PC-3 (cell line): Measurements from ENCODE around the gene PHAF1. TPM values are rescaled to one million over a fixed set of nuclear protein-coding genes. Genes with fewer than 3 reads are reported as not detected.

Experiments
- ATAC-seq: fragments of 200-7000 bp; cut with Tn5 transposase; 2 replicates; pipeline ENCODE4 v1.9.1; 2020; ENCODE audit warnings: mild to moderate bottlenecking, moderate library complexity
- BruUV-seq: library from RNA; stranded (reverse); fragments of 400-500 nt; replicated peaks from 2 replicates; lab custom pipeline; 2021; lab: Mats Ljungman, UMichigan
- CTCF ChIA-PET: fragments of 300-600 bp; sonication (Branson Sonifier 250); formaldehyde crosslinking; loops from one replicate; lab custom pipeline; 2022; ENCODE audit warnings: antibody characterized with exemption; lab: Charles Lee
- POLR2A ChIA-PET: fragments of 300-600 bp; sonication (Branson Sonifier 250); formaldehyde crosslinking; loops from one replicate; lab custom pipeline; 2022; ENCODE audit warnings: antibody characterized with exemption; ENCODE audit not compliant: unreplicated experiment; lab: Charles Lee
- DNase-seq: peaks from one replicate; pipeline ENCODE4 v3.0.0-alpha.2; 2015
- H2AFZ ChIP-seq: fragments of 300-600 bp; sonication (generic); 2 replicates; pipeline ENCODE4 v1.6.0; 2016; ENCODE audit warnings: antibody characterized with exemption, low read length
- H3F3A ChIP-seq: fragments of 300-600 bp; sonication (generic); one replicate; pipeline ENCODE4 v1.6.0; 2017; ENCODE audit warnings: antibody characterized with exemption, low read length, control low read depth, mild to moderate bottlenecking; ENCODE audit not compliant: unreplicated experiment
- H3K27ac ChIP-seq: fragments of 300-600 bp; sonication (generic); 2 replicates; pipeline ENCODE4 v1.5.1; 2016; ENCODE audit warnings: mild to moderate bottlenecking, low read length
- H3K27me3 ChIP-seq: fragments of 300-600 bp; sonication (generic); 2 replicates; pipeline ENCODE4 v1.6.1; 2016; ENCODE audit warnings: low read length, mixed read lengths
- H3K36me3 ChIP-seq: fragments of 300-600 bp; sonication (generic); 2 replicates; pipeline ENCODE4 v1.6.1; 2016; ENCODE audit warnings: low read depth, mixed run types, low read length, mixed read lengths
- H3K4me1 ChIP-seq: fragments of 300-600 bp; sonication (generic); 2 replicates; pipeline ENCODE4 v1.5.1; 2016; ENCODE audit warnings: low read length; ENCODE audit not compliant: insufficient read depth
- H3K4me2 ChIP-seq: fragments of 300-600 bp; sonication (generic); 2 replicates; pipeline ENCODE4 v1.6.0; 2016; ENCODE audit warnings: low read length
- H3K4me3 ChIP-seq: fragments of 300-600 bp; sonication (generic); 2 replicates; pipeline ENCODE4 v1.5.1; 2016; ENCODE audit warnings: mild to moderate bottlenecking, low read length, mixed read lengths
- H3K79me2 ChIP-seq: fragments of 300-600 bp; sonication (generic); 2 replicates; pipeline ENCODE4 v1.6.1; 2017; ENCODE audit warnings: low read length, mixed read lengths
- H3K9ac ChIP-seq: fragments of 300-600 bp; sonication (generic); 2 replicates; pipeline ENCODE4 v1.6.0; 2016; ENCODE audit warnings: mild to moderate bottlenecking, low read length
- H3K9me2 ChIP-seq: fragments of 300-600 bp; sonication (generic); replicated peaks from 2 replicates; pipeline ENCODE4 v1.6.1; 2016; ENCODE audit warnings: mixed run types, low read length, mixed read lengths
- H3K9me3 ChIP-seq: fragments of 300-600 bp; sonication (generic); 2 replicates; pipeline ENCODE4 v1.6.1; 2016; ENCODE audit warnings: low read length, mixed read lengths
- H4K20me1 ChIP-seq: fragments of 300-600 bp; sonication (generic); 2 replicates; pipeline ENCODE4 v1.6.1; 2016; ENCODE audit warnings: low read length, mixed read lengths
- EZH2 ChIP-seq: fragments of 300-600 bp; sonication (generic); IDR thresholded peaks from one replicate; pipeline ENCODE4 v1.6.1; 2017; ENCODE audit warnings: antibody characterized with exemption, mild to moderate bottlenecking, low read length; ENCODE audit not compliant: unreplicated experiment
- EZH2phosphoT487 ChIP-seq: fragments of 300-600 bp; sonication (generic); IDR thresholded peaks from 2 replicates; pipeline ENCODE4 v1.6.1; 2018; ENCODE audit warnings: mild to moderate bottlenecking, antibody characterized with exemption, low read length, borderline replicate concordance
- intact Hi-C: fragments of 100-400 bp; cut with micrococcal nuclease; formaldehyde crosslinking; loops from 2 replicates; pipeline ENCODE4 v1.9.0; 2023
- total RNA-seq: library from RNA; depleted of rRNA; stranded (reverse); fragments of >200 nt; gene quantifications from 2 replicates; pipeline ENCODE4 v1.2.3, GENCODE V29; 2014
- TF ChIP-seq, protein P1 (sequence below): fragments of 300-600 bp; sonication (generic); conservative IDR thresholded peaks from 2 replicates; pipeline ENCODE4 v1.5.1; 2017; ENCODE audit warnings: antibody characterized with exemption, low read depth, mild to moderate bottlenecking, low read length

PHAF1 gene
- total RNA-seq, 1 experiment from 2014 or later = 18.8 TPM

DNA sequence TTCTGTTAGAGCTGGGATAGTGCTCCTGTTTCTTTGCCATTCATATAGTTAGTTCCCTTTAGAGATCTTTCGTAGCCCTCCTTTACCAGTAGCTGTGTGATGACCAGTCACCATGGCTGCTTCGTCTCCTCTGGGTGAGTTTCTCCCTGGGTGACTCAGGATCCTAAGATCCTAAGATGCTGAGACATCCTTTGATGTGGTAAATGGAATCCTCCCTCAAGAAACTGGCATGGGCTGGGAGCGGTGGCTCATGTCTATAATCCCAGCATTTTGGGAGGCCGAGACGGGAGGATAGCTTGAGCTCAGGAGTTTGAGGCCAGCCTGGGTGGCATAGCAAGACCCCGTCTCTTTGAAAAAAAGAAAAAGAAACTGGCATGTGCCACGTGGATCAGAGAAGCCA, 5.9 kb downstream of the PHAF1 start:
- 0 out of 2 replicates have a peak, but pooled peaks cover 4% of the 10 kb centered on the region for H4K20me1 ChIP-seq
- H3K9ac ChIP-seq = no peak overlapping the region
- no peaks in the 10 kb centered on the region for H3K9me2 ChIP-seq
- no peak overlapping the region for H3K4me3 ChIP-seq
- H2AFZ ChIP-seq = no peak overlapping the region
- H3K9me3 ChIP-seq = no peaks in the 10 kb centered on the region
- TF ChIP-seq, protein P1, sequence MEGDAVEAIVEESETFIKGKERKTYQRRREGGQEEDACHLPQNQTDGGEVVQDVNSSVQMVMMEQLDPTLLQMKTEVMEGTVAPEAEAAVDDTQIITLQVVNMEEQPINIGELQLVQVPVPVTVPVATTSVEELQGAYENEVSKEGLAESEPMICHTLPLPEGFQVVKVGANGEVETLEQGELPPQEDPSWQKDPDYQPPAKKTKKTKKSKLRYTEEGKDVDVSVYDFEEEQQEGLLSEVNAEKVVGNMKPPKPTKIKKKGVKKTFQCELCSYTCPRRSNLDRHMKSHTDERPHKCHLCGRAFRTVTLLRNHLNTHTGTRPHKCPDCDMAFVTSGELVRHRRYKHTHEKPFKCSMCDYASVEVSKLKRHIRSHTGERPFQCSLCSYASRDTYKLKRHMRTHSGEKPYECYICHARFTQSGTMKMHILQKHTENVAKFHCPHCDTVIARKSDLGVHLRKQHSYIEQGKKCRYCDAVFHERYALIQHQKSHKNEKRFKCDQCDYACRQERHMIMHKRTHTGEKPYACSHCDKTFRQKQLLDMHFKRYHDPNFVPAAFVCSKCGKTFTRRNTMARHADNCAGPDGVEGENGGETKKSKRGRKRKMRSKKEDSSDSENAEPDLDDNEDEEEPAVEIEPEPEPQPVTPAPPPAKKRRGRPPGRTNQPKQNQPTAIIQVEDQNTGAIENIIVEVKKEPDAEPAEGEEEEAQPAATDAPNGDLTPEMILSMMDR = no peak
- TF ChIP-seq EZH2phosphoT487 (no peak), EZH2 (no peak)
- intact Hi-C loops = no loop called here
- H3K79me2 ChIP-seq = peaks cover 76% of the 10 kb centered on the region
- BruUV-seq = no TSS peak
- POLR2A ChIA-PET = no interaction called here
- H3K36me3 ChIP-seq = no peaks in the 10 kb centered on the region
- peaks cover 42% of the 10 kb centered on the region for H3K4me1 ChIP-seq
- DNase-seq (peak; percentile 80), ATAC-seq (peak; percentile 78)
- no peaks in the 10 kb centered on the region for H3K27me3 ChIP-seq
- 0 out of 2 replicates have a peak overlapping the region, but pooled peaks have one; percentile 11 for H3K4me2 ChIP-seq
- H3K27ac ChIP-seq = peak overlapping the region; percentile 51
- H3F3A ChIP-seq = no peaks in the 10 kb centered on the region
- CTCF ChIA-PET = interaction anchor here (1.0 to 1.2 kb wide), 2 partner anchors 70 to 98 kb away, joined by 3 to 4 read pairs; no protein-coding TSS in a partner anchor

DNA sequence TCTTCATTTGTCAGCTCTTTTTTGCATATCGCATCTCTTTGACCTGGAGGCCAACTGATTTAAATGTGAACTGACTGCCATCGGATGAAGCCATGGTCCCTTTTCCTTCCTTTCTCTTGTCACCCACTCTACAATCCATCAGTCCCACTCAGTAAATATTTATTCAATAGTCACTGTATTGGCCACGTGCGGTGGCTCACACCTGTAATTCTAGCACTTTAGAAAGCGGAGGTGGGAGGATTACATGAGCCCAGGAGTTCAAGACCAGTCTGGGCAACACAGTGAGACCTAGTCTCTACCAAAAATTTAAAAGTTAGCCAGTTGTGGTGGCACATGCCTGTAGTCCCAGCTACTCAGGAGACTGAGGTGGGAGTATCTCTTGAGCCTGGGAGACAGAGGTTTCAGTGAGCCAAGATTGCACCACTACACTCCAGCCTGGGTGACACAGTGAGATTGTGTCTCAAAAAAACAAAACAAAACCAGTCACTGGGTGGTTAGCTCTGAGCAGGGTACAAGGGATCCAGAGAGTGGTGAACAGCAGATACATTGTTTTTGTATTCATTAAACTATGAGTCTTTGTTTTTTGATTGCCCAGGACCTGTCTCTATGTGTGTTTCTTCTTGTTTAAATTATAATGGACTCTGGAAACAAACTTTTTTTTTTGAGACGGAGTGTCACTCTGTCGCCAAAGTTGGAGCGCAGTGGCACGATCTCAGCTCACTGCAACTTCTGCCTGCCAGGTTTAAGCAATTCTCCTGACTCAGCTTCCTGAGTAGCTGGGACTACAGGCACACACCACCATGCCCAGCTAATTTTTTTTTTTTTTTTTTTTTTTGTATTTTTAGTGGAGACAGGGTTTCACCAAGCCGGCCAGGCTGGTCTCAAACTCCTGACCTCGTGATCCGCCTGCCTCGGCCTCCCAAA, 6.9 kb downstream of the PHAF1 start:
- BruUV-seq = no TSS peak
- Histone ChIP-seq H3K9me3 (no peaks in the 10 kb centered on the region), H3K4me2 (no peak overlapping the region), H3K4me1 (peaks cover 35% of the 10 kb centered on the region), H3K79me2 (peaks cover 68% of the 10 kb centered on the region), H3K9ac (no peak overlapping the region), H3K9me2 (no peaks in the 10 kb centered on the region), H3K4me3 (no peak overlapping the region), H2AFZ (no peak overlapping the region), H4K20me1 (0 out of 2 replicates have a peak, but pooled peaks cover 4% of the 10 kb centered on the region), H3K36me3 (no peaks in the 10 kb centered on the region), H3K27me3 (no peaks in the 10 kb centered on the region), H3F3A (no peaks in the 10 kb centered on the region), H3K27ac (no peak overlapping the region)
- intact Hi-C loops = no loop called here
- ChIA-PET POLR2A (no interaction called here), CTCF (interaction anchor here (1.2 kb wide), 1 partner anchor 69 kb away, joined by 3 read pairs; no protein-coding TSS in a partner anchor)
- no peak for DNase-seq
- ATAC-seq = no peak
- TF ChIP-seq, protein P1 = no peak
- TF ChIP-seq EZH2 (no peak), EZH2phosphoT487 (no peak)

DNA sequence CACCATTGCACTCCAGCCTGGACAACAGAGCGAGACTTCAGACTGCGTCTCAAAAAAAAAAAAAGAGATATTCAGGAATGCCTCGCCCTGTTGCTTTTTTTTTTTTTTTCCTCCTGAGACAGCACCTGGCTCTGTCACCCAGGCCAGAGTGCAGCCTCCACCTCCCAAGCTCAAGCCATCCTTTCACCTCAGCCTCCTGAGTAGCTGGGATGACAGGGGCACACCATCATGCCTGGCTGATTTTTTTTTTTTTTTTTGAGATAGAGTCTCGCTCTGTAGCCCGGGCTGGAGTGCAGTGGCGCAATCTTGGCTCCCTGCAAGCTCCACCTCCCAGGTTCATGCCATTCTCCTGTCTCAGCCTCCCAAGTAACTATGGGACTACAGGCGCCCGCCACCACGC, 8.0 kb downstream of the PHAF1 start:
- H3K27me3 ChIP-seq = no peaks in the 10 kb centered on the region
- no peaks in the 10 kb centered on the region for H3F3A ChIP-seq
- no peak overlapping the region for H3K9ac ChIP-seq
- no TSS peak for BruUV-seq
- H3K27ac ChIP-seq = no peak overlapping the region
- POLR2A ChIA-PET = no interaction called here
- H2AFZ ChIP-seq = no peak overlapping the region
- H3K4me2 ChIP-seq = no peak overlapping the region
- H3K4me3 ChIP-seq = no peak overlapping the region
- peaks cover 58% of the 10 kb centered on the region for H3K79me2 ChIP-seq
- H3K9me2 ChIP-seq = no peaks in the 10 kb centered on the region
- TF ChIP-seq, protein P1 = no peak
- TF ChIP-seq EZH2phosphoT487 = no peak
- TF ChIP-seq EZH2 = no peak
- no peaks in the 10 kb centered on the region; the same call in 1 of the 2 replicates for H3K36me3 ChIP-seq
- H4K20me1 ChIP-seq = 0 out of 2 replicates have a peak, but pooled peaks cover 4% of the 10 kb centered on the region
- CTCF ChIA-PET = no interaction called here
- H3K9me3 ChIP-seq = no peaks in the 10 kb centered on the region
- no peak for ATAC-seq
- no peak for DNase-seq
- intact Hi-C loops = no loop called here
- peaks cover 26% of the 10 kb centered on the region for H3K4me1 ChIP-seq
